Measurements from ENCODE around the gene ZNF362.

The ZNF362 gene

GRCh38 chr1:33244809-33245186 lies 11.5 kb upstream of the ZNF362 start:
- DNase-seq (ENCODE audit: low read depth): peak; percentile 18
- H3K4me3 ChIP-seq (ENCODE audit: low read length): no peak overlapping the region
- TF ChIP-seq CTCF (conservative IDR thresholded peaks at IDR 0.05; ENCODE audit: low read depth, low read length): no peak

GRCh38 chr1:33246171-33246570 lies 10.1 kb upstream of the ZNF362 start:
- DNase-seq (ENCODE audit: low read depth): no peak
- H3K4me3 ChIP-seq (ENCODE audit: low read length): no peak overlapping the region
- TF ChIP-seq CTCF (conservative IDR thresholded peaks at IDR 0.05; ENCODE audit: low read depth, low read length): no peak

GRCh38 chr1:33247545-33247944 lies 8.7 kb upstream of the ZNF362 start:
- H3K4me3 ChIP-seq (ENCODE audit: low read length): no peak overlapping the region
- TF ChIP-seq CTCF (conservative IDR thresholded peaks at IDR 0.05; ENCODE audit: low read depth, low read length): no peak
- no peak for DNase-seq (ENCODE audit: low read depth)

- no peak for TF ChIP-seq CTCF (conservative IDR thresholded peaks at IDR 0.05; ENCODE audit: low read depth, low read length)
- no peak for DNase-seq (ENCODE audit: low read depth)
- no peak overlapping the region for H3K4me3 ChIP-seq (ENCODE audit: low read length)
Observed at GRCh38 chr1:33248244-33248643, 8.0 kb upstream of the ZNF362 start.

GRCh38 chr1:33249422-33249821 lies 6.9 kb upstream of the ZNF362 start:
- H3K4me3 ChIP-seq (ENCODE audit: low read length): no peak overlapping the region
- DNase-seq (ENCODE audit: low read depth): no peak
- no peak for TF ChIP-seq CTCF (conservative IDR thresholded peaks at IDR 0.05; ENCODE audit: low read depth, low read length)

GRCh38 chr1:33250217-33250616 lies 6.1 kb upstream of the ZNF362 start:
- no peak for TF ChIP-seq CTCF (conservative IDR thresholded peaks at IDR 0.05; ENCODE audit: low read depth, low read length)
- no peak overlapping the region for H3K4me3 ChIP-seq (ENCODE audit: low read length)
- DNase-seq (ENCODE audit: low read depth): no peak

- DNase-seq (ENCODE audit: low read depth): no peak
- TF ChIP-seq CTCF (conservative IDR thresholded peaks at IDR 0.05; ENCODE audit: low read depth, low read length): no peak
- no peak overlapping the region for H3K4me3 ChIP-seq (ENCODE audit: low read length)
Observed at GRCh38 chr1:33250724-33251123, 5.6 kb upstream of the ZNF362 start.
